T-cell (primary cell): ENCODE data around the gene CD74. TPM values are rescaled to one million over a fixed set of nuclear protein-coding genes. Genes with fewer than 3 reads are reported as not detected.
A peak's percentile ranks its signal among the peaks of the same experiment; 100 is the strongest.

Experiments
- ATAC-seq, 4 experiments: fragments of 200-7000 bp in 3 of 4; fragments of 150-1000 bp in 1 of 4; cut with Tn5 transposase; replicated peaks in 1 of 4; 1 replicate in 3 of 4; 2 replicates in 1 of 4; pipeline ENCODE4 v1.10.0; 2021; ENCODE audit warnings: moderate library complexity in 3 of 4, mild to moderate bottlenecking in 2 of 4, moderate number of reproducible peaks in 1 of 4
- CTCF ChIA-PET, 2 donors: fragments of 300-600 bp; sonication (Branson Sonifier 250); formaldehyde crosslinking; loops; one replicate each; lab custom pipeline; 2022; ENCODE audit warnings: antibody characterized with exemption in 2 of 2; lab: Charles Lee
- POLR2A ChIA-PET, 2 donors: fragments of 300-600 bp; sonication (Branson Sonifier 250); formaldehyde crosslinking; loops; one replicate each; lab custom pipeline; 2022; ENCODE audit warnings: antibody characterized with exemption in 2 of 2; lab: Charles Lee
- DNase-seq, 35 experiments: peaks; one replicate each; pipeline versions ENCODE4 v3.0.0 to v3.0.0-alpha.2; 2013 to 2023
- H3K27ac ChIP-seq: one replicate; pipeline ENCODE4 v1.5.1; 2013; ENCODE audit warnings: low read length
- H3K27me3 ChIP-seq, 2 experiments: replicated peaks in 1 of 2; 1 replicate in 1 of 2; 2 replicates in 1 of 2; pipeline versions ENCODE4 v1.6.1 to v1.7.0; 2013; ENCODE audit warnings: low read length in 1 of 2, mixed read lengths in 1 of 2; ENCODE audit not compliant: control insufficient read depth in 2 of 2, insufficient read depth in 2 of 2; ENCODE audit errors: extremely low read depth in 1 of 2
- H3K36me3 ChIP-seq, 2 donors: 1 replicate in 1 of 2; 2 replicates in 1 of 2; pipeline versions ENCODE4 v1.6.1 to v1.7.0; 2013; ENCODE audit warnings: low read length in 1 of 2; ENCODE audit not compliant: control insufficient read depth in 2 of 2, insufficient read depth in 1 of 2; ENCODE audit errors: extremely low read depth in 1 of 2
- H3K4me1 ChIP-seq, 2 experiments: 1 replicate in 1 of 2; 2 replicates in 1 of 2; pipeline versions ENCODE4 v1.6.1 to v1.7.0; 2013; ENCODE audit warnings: low read length in 2 of 2, mixed read lengths in 1 of 2; ENCODE audit not compliant: insufficient read depth in 2 of 2, control insufficient read depth in 1 of 2; ENCODE audit errors: extremely low read depth in 1 of 2
- H3K4me3 ChIP-seq, 2 donors: 1 replicate in 1 of 2; 2 replicates in 1 of 2; pipeline versions ENCODE4 v1.5.1 to v1.7.0; 2013; ENCODE audit warnings: mild to moderate bottlenecking in 2 of 2, low read length in 1 of 2, moderate library complexity in 1 of 2; ENCODE audit not compliant: control insufficient read depth in 1 of 2; ENCODE audit errors: extremely low read depth in 1 of 2
- H3K9me3 ChIP-seq: 2 replicates; pipeline ENCODE4 v1.7.0; 2013
- H3K27ac Mint-ChIP-seq, 2 donors: one replicate each; pipeline ENCODE4 v1.8.0; 2020 to 2021; ENCODE audit warnings: mild to moderate bottlenecking in 2 of 2, mixed read lengths in 2 of 2
- H3K27me3 Mint-ChIP-seq, 2 donors: one replicate each; pipeline ENCODE4 v1.8.0; 2021 to 2022; ENCODE audit warnings: mixed read lengths in 2 of 2
- H3K36me3 Mint-ChIP-seq: one replicate; pipeline ENCODE4 v1.8.0; 2021; ENCODE audit warnings: mixed read lengths
- H3K4me1 Mint-ChIP-seq, 3 donors: one replicate each; pipeline ENCODE4 v1.8.0; 2020 to 2022; ENCODE audit warnings: mixed read lengths in 3 of 3, mild to moderate bottlenecking in 1 of 3
- H3K4me3 Mint-ChIP-seq, 3 donors: one replicate each; pipeline ENCODE4 v1.8.0; 2020 to 2022; ENCODE audit warnings: mild to moderate bottlenecking in 3 of 3, mixed read lengths in 3 of 3, moderate library complexity in 3 of 3
- H3K9me3 Mint-ChIP-seq, 3 donors: one replicate each; pipeline ENCODE4 v1.8.0; 2020 to 2022; ENCODE audit warnings: mixed read lengths in 3 of 3
- WGBS: methylation state at CpG from one replicate; pipeline ENCODE4 v1.1.5; 2013; ENCODE audit warnings: missing lambda C conversion rate; ENCODE audit not compliant: insufficient coverage; 5-methylcytosine and 5-hydroxymethylcytosine counted together
- total RNA-seq, 35 experiments: library from RNA in 6 of 35; stranded (reverse) in 6 of 35; fragments of 120-200 nt in 1 of 35; gene quantifications; one replicate each; pipeline versions ENCODE4 v1.2.1 to v1.2.4 and lab custom pipeline; 2013 to 2026

The CD74 gene
- total RNA-seq, 5 donors from 2014 or later (not counting 1 experiment from before 2014, with no cell fraction given) = 201 to 512 (median 406) TPM

DNA sequence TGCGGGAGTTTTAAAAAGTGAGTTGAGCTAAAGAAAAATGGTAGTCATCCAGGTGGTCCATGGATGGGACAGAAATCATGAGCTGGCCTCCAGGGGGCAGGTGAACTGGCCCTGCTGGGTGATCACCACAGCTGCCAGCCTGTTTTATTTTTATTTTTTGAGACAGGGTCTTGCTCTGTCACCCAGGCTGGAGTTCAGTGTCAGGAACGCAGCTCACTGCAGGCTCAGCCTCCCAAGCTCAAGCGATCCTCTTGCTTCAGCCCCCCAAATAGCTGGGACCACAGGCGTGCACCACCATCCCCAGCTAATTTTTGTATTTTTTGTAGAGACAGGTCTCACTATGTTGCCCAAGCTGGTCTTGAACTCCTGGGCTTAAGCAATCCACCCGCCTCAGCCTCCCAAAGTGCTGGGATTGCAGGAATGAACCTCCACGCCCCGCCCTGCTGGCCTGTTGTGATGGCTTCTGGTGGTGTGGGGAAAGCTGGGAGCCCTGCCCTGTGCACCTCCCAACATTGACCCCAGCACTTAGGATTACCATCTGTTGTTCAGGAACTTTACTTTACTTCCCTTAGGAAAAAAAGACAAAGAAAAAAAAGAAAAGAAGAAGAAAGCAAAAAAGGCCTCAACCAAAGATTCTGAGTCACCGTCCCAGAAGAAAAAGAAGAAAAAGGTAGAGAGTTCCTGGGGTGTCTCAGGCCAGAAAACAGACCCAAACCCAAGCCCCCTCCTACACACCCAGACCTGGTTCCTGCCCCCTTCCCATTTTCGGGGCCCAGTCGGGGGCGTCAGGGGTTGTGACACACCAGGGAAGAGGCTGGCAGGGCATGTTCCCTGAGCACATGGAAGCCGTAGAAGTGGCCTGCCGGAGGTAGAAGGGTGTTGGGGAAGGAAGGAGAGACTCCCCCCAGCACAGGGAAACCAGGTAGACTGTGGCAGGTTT lies 14.7 kb downstream of the CD74 start:
- no peak overlapping the region for H3K4me3 ChIP-seq
- no peaks in the 10 kb centered on the region for H3K27me3 ChIP-seq
- Mint-ChIP-seq H3K27me3 (no peaks in the 10 kb centered on the region), H3K4me3 (no peak overlapping the region), H3K36me3 (peaks cover 49% of the 10 kb centered on the region), H3K4me1 (peaks cover 0 to 10% (median 0%) of the 10 kb centered on the region in 3 donors), H3K27ac (peak overlapping the region in 1 of 2 donors; percentile 74), H3K9me3 (no peaks in the 10 kb centered on the region)
- ChIA-PET POLR2A (interaction anchor here in 1 of 2 donors (1.3 to 2.1 kb wide), 2 partner anchors 13 to 15 kb away, joined by 4 to 8 read pairs; partner anchors contain the start of gene CD74), CTCF (interaction anchor here (0.7 to 1.7 kb wide), 9 partner anchors 11 to 46 kb away, joined by 3 to 6 read pairs (median 4); partner anchors contain the start of gene CD74 (in 1 of the 2))
- ATAC-seq = peak in 1 of 4 experiments; percentile 7
- H3K9me3 ChIP-seq = no peaks in the 10 kb centered on the region
- DNase-seq = no peak
- no peak overlapping the region for H3K27ac ChIP-seq
- WGBS = 100% methylated on average over 3 of the region's 13 CpGs
- H3K4me1 ChIP-seq = no peaks in the 10 kb centered on the region
- peaks cover 32 to 83% of the 10 kb centered on the region in 2 donors for H3K36me3 ChIP-seq

DNA sequence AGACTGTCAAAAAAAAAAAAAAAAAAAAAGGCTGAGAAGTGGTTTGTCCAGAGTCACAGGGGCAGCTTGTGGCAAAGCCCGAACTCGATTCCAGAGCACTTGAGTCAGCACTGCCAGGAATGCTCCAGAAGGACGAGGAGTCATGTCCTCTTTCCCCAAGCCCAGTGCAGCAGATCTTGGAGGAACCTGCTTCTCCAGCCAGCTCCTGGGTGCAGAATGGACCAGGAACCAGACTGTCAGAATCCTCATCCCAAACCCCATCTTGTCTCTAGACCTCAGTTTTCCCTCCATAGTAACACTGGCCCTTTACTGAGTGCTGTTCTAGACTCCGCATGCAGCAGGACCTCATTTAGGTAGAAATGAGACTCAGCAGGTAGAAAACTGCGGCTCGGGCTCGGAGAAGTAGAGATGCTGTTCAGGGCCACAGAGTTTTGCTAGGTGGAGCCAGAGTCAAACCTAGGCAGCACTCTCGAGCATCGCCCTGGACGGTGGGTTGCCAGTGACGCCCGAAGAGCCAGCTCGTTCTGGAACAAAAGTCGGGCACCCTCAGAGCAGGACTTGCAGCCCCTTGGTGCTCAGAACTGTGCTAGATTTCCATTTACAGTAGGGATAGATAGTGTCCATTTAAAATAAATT lies 15.4 kb downstream of the CD74 start:
- no peak overlapping the region for H3K4me3 ChIP-seq
- no peaks in the 10 kb centered on the region for H3K27me3 Mint-ChIP-seq
- H3K9me3 Mint-ChIP-seq = no peaks in the 10 kb centered on the region
- H3K27ac Mint-ChIP-seq = peak overlapping the region in 1 of 2 donors; percentile 74
- DNase-seq (no peak), ATAC-seq (no peak)
- H3K9me3 ChIP-seq = no peaks in the 10 kb centered on the region
- 93% methylated on average over 14 of the region's 14 CpGs for WGBS
- peaks cover 32 to 83% of the 10 kb centered on the region in 2 donors for H3K36me3 ChIP-seq
- no peaks in the 10 kb centered on the region for H3K4me1 ChIP-seq
- H3K4me3 Mint-ChIP-seq = no peak overlapping the region
- H3K27me3 ChIP-seq = no peaks in the 10 kb centered on the region
- ChIA-PET POLR2A (interaction anchor here (0.5 to 2.1 kb wide), 6 partner anchors 9 to 54 kb away, joined by 3 to 8 read pairs (median 5); partner anchors contain the start of gene CD74 (in 1 of the 2)), CTCF (interaction anchor here (0.6 to 1.7 kb wide), 10 partner anchors 8 to 720 kb away, joined by 3 to 6 read pairs (median 4); partner anchors contain the start of gene CD74 (in 1 of the 2))
- H3K36me3 Mint-ChIP-seq = peaks cover 44% of the 10 kb centered on the region
- peaks cover 0 to 10% (median 0%) of the 10 kb centered on the region in 3 donors for H3K4me1 Mint-ChIP-seq
- no peak overlapping the region for H3K27ac ChIP-seq

DNA sequence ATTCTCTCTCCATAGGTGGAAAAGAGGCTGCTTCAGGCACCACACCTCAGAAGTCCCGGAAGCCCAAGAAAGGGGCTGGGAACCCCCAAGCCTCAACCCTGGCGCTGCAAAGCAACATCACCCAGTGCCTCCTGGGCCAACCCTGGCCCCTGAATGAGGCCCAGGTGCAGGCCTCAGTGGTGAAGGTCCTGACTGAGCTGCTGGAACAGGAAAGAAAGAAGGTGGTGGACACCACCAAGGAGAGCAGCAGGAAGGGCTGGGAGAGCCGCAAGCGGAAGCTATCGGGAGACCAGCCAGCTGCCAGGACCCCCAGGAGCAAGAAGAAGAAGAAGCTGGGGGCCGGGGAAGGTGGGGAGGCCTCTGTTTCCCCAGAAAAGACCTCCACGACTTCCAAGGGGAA lies 16.4 kb downstream of the CD74 start:
- Mint-ChIP-seq H3K4me3 (no peak overlapping the region), H3K27ac (peak overlapping the region in 1 of 2 donors; percentile 16), H3K36me3 (peaks cover 42% of the 10 kb centered on the region), H3K4me1 (peaks cover 0 to 10% (median 0%) of the 10 kb centered on the region in 3 donors), H3K9me3 (no peaks in the 10 kb centered on the region), H3K27me3 (no peaks in the 10 kb centered on the region)
- Histone ChIP-seq H3K27me3 (no peaks in the 10 kb centered on the region), H3K4me1 (no peaks in the 10 kb centered on the region), H3K27ac (no peak overlapping the region), H3K36me3 (peaks cover 25 to 84% of the 10 kb centered on the region in 2 donors), H3K4me3 (no peak overlapping the region), H3K9me3 (no peaks in the 10 kb centered on the region)
- ChIA-PET POLR2A (interaction anchor here (0.6 to 1.7 kb wide), 4 partner anchors 8 to 45 kb away, joined by 3 to 6 read pairs (median 4); no protein-coding TSS in a partner anchor), CTCF (interaction anchor here in 1 of 2 donors (0.6 to 1.7 kb wide), 3 partner anchors 9 to 721 kb away, joined by 4 to 5 read pairs (median 5); no protein-coding TSS in a partner anchor)
- 100% methylated on average over 6 of the region's 7 CpGs for WGBS
- DNase-seq (no peak), ATAC-seq (no peak)

DNA sequence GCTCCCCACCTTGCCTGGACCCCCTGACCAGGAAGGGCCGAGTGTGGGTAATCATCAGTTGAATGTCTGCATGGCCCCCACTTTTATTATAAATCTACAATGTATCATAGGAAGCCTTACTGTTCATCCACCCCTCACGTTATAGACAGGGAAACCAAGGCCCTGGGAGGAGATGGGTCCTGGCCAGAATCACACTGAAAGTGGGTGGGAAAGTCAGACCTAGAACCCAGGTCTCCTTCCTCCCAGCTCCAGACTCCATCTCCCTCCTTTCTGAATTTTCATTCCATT lies 17.1 kb downstream of the CD74 start:
- H3K36me3 Mint-ChIP-seq = peaks cover 45% of the 10 kb centered on the region
- peaks cover 0 to 9% (median 0%) of the 10 kb centered on the region in 3 donors for H3K4me1 Mint-ChIP-seq
- CTCF ChIA-PET = no interaction called here

DNA sequence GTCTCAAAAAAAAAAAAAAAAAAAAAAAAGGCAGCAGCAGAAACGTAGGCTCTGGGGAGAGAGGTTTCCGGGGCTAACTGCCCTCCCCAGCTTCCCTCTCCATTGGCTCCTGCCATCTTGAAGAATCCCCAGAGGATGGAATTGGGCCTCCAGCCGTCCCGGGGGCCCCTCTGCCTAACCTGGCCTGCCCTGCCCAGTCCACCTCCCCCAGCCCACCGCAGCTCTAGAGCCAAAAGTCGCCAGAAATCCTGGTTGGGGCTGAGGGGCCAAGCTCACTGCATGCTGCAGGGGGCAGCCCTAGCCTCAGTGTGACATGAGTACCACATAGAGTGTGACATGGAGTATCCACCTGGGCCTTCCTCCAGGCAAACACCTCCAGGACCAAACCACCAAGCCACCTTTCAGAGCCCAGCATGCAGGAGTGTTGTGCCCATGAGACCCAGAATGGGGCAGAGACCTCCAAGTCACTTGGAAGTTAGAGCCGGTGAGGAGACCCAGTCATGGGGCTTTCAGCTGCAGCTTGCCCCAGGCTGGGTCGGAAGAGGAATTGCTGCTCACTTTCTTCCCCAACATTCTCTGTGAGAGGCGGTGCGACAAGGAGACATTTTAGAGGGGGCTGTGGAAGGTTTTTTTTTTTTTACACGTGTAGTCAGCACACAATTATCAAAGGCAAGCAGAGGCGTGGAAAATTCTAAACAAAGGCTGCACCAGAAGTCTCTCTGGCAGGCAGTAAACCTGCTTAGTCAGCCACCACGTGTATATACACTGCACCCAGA lies 17.6 kb downstream of the CD74 start:
- Histone ChIP-seq H3K27me3 (no peaks in the 10 kb centered on the region), H3K4me3 (no peak overlapping the region), H3K36me3 (peaks cover 19 to 84% of the 10 kb centered on the region in 2 donors), H3K4me1 (no peaks in the 10 kb centered on the region), H3K9me3 (no peaks in the 10 kb centered on the region), H3K27ac (no peak overlapping the region)
- ATAC-seq (peak in 2 of 4 experiments; percentile 3 to 24), DNase-seq (no peak)
- ChIA-PET POLR2A (interaction anchor here in 1 of 2 donors (1.4 kb wide), 1 partner anchor 10 kb away, joined by 3 read pairs; no protein-coding TSS in a partner anchor), CTCF (interaction anchor here (0.7 to 1.0 kb wide), 2 partner anchors 16 to 36 kb away, joined by 6 to 7 read pairs; no protein-coding TSS in a partner anchor)
- Mint-ChIP-seq H3K9me3 (no peaks in the 10 kb centered on the region), H3K36me3 (peaks cover 41% of the 10 kb centered on the region), H3K4me3 (no peak overlapping the region), H3K4me1 (peaks cover 0 to 4% (median 0%) of the 10 kb centered on the region in 3 donors), H3K27ac (peak overlapping the region in 1 of 2 donors; percentile 25), H3K27me3 (no peaks in the 10 kb centered on the region)
- 79% methylated on average over 8 of the region's 13 CpGs for WGBS

More for the DNA sequence above, 17.1 kb downstream of the CD74 start:
- DNase-seq (no peak), ATAC-seq (no peak)
- Histone ChIP-seq H3K27me3 (no peaks in the 10 kb centered on the region), H3K4me1 (no peaks in the 10 kb centered on the region), H3K36me3 (peaks cover 23 to 84% of the 10 kb centered on the region in 2 donors), H3K27ac (no peak overlapping the region), H3K9me3 (no peaks in the 10 kb centered on the region), H3K4me3 (no peak overlapping the region)
- peak overlapping the region in 1 of 2 donors; percentile 22 for H3K27ac Mint-ChIP-seq
- H3K4me3 Mint-ChIP-seq = no peak overlapping the region
- no peaks in the 10 kb centered on the region for H3K27me3 Mint-ChIP-seq
- POLR2A ChIA-PET = interaction anchor here in 1 of 2 donors (1.4 kb wide), 1 partner anchor 9 kb away, joined by 3 read pairs; no protein-coding TSS in a partner anchor
- no peaks in the 10 kb centered on the region for H3K9me3 Mint-ChIP-seq
- WGBS = 100% methylated on average over 1 of the region's 2 CpGs
